Liver (tissue), 3 donors: ENCODE data around the gene ADGRA1.

Experiments used
- ATF3 ChIP-seq: IDR thresholded peaks from 2 replicates; pipeline ENCODE4 v1.6.1; 2016; ENCODE audit warnings: antibody characterized with exemption
- CTCF ChIP-seq: fragments of 150-350 bp; IDR thresholded peaks from 2 replicates; pipeline ENCODE4 v1.5.1; 2017; ENCODE audit warnings: improper control_type of control experiment, low read depth, low read length; ENCODE audit not compliant: missing input control
- EGR1 ChIP-seq, 2 donors: IDR thresholded peaks; 2 replicates each; pipeline ENCODE4 v1.6.1; 2016 to 2018; ENCODE audit warnings: antibody characterized with exemption in 2 of 2, low read depth in 2 of 2
- FOXA1 ChIP-seq: IDR thresholded peaks from 2 replicates; pipeline ENCODE4 v1.6.1; 2016; ENCODE audit warnings: antibody characterized with exemption
- JUND ChIP-seq, 2 donors: IDR thresholded peaks; 2 replicates each; pipeline ENCODE4 v1.6.1; 2016; ENCODE audit warnings: antibody characterized with exemption in 2 of 2
- MAX ChIP-seq: IDR thresholded peaks from 2 replicates; pipeline ENCODE4 v1.6.1; 2016; ENCODE audit warnings: antibody characterized with exemption
- RAD21 ChIP-seq, 2 donors: IDR thresholded peaks; 2 replicates each; pipeline ENCODE4 v1.6.1; 2016; ENCODE audit warnings: antibody characterized with exemption in 2 of 2, mild to moderate bottlenecking in 2 of 2
- REST ChIP-seq: IDR thresholded peaks from 2 replicates; pipeline ENCODE4 v1.6.1; 2016; ENCODE audit warnings: antibody characterized with exemption, mild to moderate bottlenecking
- SP1 ChIP-seq: IDR thresholded peaks from 2 replicates; pipeline ENCODE4 v1.6.1; 2018; ENCODE audit warnings: antibody characterized with exemption, mild to moderate bottlenecking
- YY1 ChIP-seq: IDR thresholded peaks from 2 replicates; pipeline ENCODE4 v1.6.1; 2016; ENCODE audit warnings: antibody characterized with exemption, mild to moderate bottlenecking
- donor health status: healthy.
- donor health status: healthy.

GRCh38 chr10:133177380-133178157 lies 89.8 kb downstream of the ADGRA1 start:
- no peak for TF ChIP-seq MAX
- no peak for TF ChIP-seq CTCF
- TF ChIP-seq RAD21 (IDR thresholded peaks at IDR 0.05) = no peak
- TF ChIP-seq ATF3 = no peak
- no peak for TF ChIP-seq YY1
- no peak for TF ChIP-seq SP1
- TF ChIP-seq JUND (IDR thresholded peaks at IDR 0.05) = no peak
- no peak for TF ChIP-seq REST
- no peak for TF ChIP-seq EGR1 (IDR thresholded peaks at IDR 0.05; ENCODE audit: low read depth in 2 of 2)
- no peak for TF ChIP-seq FOXA1
